GM12875 (cell line): ENCODE measurements around the gene ZNF783.
"Not testable (repeated sequence)": the region's sequence is repeated elsewhere in the genome, so short reads cannot be mapped to it uniquely, and the experiment has no call there.

Experiments
- H3K4me3 ChIP-seq: one replicate; pipeline ENCODE4 v1.5.1; 2011; ENCODE audit warnings: low read depth, low read length, control low read depth
- TF ChIP-seq, protein P1 (sequence below): IDR thresholded peaks from 2 replicates; pipeline ENCODE4 v1.5.1; 2011; ENCODE audit warnings: low read depth, mild to moderate bottlenecking, control low read depth, inconsistent platforms, low read length, moderate library complexity, borderline replicate concordance; ENCODE audit not compliant: insufficient read depth

Gene ZNF783

DNA sequence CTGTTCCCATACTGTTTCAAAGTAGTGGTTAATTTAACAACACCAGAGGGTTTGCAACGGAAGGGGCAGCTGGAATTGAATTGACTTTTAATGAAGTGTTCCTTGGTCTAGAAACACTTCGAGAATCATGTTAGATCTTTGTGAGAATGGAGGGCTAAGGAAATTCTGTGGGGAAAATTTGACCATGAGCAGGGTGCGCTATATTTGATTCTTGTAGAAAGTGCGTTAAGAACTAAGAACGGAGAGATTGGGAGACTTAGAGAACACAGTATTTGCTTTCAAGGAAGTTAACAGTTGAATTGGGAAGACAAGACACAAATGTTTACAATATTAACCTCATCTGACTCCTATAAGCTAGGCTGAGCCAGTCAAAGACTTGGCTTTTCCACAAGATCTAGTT is 21.4 kb upstream of the ZNF783 start:
- TF ChIP-seq, protein P1, sequence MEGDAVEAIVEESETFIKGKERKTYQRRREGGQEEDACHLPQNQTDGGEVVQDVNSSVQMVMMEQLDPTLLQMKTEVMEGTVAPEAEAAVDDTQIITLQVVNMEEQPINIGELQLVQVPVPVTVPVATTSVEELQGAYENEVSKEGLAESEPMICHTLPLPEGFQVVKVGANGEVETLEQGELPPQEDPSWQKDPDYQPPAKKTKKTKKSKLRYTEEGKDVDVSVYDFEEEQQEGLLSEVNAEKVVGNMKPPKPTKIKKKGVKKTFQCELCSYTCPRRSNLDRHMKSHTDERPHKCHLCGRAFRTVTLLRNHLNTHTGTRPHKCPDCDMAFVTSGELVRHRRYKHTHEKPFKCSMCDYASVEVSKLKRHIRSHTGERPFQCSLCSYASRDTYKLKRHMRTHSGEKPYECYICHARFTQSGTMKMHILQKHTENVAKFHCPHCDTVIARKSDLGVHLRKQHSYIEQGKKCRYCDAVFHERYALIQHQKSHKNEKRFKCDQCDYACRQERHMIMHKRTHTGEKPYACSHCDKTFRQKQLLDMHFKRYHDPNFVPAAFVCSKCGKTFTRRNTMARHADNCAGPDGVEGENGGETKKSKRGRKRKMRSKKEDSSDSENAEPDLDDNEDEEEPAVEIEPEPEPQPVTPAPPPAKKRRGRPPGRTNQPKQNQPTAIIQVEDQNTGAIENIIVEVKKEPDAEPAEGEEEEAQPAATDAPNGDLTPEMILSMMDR: no peak
- H3K4me3 ChIP-seq: no peak overlapping the region

DNA sequence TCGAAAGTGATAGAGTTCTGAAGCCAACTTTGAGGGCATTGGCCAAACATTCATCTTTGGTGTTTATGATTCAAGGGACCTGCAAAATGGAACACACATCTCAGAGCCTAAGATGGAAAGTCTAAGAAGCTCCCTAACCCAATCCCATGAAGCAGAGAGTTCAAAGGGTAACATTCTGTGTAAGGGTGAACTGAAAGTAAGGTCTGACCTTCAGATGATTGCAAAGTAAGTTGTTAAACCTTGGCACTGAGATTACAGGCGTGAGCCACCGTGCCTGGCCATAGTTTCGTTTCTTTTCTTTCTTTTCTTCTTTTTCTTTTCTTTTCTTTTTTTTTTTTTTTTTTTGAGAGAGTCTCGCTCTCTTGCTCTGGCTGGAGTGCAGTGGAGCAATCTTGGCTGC is 20.3 kb upstream of the ZNF783 start:
- no peak overlapping the region for H3K4me3 ChIP-seq
- TF ChIP-seq, protein P1: no peak

DNA sequence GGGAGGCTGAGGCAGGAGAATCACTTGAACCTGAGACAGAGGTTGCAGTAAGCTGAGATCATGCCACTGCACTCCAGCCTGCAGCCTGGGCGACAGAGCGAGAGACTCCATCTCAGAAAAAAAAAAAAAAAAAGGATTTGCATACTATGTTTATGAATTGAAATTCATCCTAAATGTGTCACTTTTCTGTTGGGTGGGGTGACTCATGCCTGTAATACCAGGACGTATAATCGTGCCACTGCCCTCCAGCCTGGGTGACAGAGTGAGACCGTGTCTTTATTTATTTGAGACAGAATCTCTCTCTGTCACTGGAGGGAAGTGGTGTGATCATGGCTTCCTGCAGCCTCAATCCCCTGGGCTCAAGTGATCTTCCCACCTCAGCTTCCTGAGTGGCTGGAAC is 16.8 kb upstream of the ZNF783 start:
- no peak overlapping the region for H3K4me3 ChIP-seq
- TF ChIP-seq, protein P1: no peak

DNA sequence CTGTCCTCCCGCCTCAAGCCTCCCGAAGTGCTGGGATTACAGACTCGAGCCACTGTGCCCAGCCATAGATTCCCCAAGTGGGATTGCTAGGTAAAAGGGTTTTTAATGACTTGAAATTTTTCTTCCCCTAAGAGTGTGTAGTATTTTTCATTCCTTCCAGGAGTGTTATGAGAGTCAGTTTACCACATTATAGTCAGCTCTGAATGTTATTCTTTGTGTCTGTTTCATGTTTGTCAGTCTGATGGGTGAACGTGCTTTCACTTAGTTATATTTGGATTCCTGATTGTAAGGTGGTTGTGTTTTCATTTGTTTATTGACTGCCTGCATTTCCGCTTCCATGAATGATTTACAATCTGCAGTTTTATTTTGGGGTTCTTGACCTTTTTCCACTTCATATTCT is 16.3 kb upstream of the ZNF783 start:
- H3K4me3 ChIP-seq: no peak overlapping the region
- TF ChIP-seq, protein P1: no peak

DNA sequence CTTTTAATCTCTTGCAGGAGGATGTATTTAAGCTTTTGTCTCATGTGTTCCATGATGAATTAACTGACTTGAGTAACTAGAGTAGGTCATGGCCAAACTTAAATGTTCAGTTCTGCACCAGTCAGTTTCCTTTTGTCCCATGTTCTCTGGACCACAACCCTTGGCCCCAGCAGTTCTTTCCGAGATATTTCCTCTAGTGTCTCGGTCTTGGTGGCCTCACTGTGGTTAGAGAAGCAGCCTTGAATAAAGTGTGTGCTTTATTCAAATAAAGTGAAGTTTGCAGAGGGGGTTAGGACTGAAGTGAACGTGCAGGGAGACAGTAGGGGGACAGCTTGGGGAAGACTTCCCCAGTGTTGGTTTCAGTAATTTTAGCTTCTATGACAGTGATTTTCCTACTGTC is 13.2 kb upstream of the ZNF783 start:
- H3K4me3 ChIP-seq: no peak overlapping the region
- TF ChIP-seq, protein P1: no peak

DNA sequence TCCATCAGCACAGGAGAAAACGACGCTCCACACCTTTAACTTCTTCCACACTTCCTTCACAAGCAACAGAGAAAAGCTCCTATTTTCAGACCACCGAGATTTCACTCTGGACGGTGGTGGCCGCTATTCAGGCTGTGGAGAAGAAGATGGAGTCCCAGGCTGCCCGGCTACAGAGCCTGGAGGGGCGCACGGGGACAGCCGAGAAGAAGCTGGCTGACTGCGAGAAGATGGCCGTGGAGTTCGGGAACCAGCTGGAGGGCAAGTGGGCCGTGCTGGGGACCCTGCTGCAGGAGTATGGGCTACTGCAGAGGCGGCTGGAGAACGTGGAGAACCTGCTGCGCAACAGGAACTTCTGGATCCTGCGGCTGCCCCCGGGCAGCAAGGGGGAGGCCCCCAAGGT is 11.8 kb upstream of the ZNF783 start:
- not testable (repeated sequence) for H3K4me3 ChIP-seq

DNA sequence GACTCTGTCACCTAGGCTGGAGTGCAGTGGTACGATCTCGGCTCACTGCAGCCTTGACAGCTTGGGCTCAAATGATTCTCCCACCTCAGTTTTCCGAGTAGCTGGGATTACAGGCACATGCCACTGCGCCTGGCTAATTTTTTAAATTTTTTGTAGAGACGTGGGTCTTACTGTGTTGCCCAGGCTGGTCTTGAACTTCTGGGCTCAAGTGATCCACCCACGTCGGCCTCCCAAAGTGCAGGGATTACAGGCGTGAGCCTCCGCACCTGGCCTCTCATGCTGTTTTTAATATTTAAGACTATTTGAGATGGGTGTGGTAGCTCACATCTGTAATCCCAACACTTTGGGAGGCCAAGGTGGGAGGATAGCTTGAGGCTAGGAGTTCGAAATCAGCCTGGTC is 10.5 kb upstream of the ZNF783 start:
- H3K4me3 ChIP-seq: not testable (repeated sequence)

DNA sequence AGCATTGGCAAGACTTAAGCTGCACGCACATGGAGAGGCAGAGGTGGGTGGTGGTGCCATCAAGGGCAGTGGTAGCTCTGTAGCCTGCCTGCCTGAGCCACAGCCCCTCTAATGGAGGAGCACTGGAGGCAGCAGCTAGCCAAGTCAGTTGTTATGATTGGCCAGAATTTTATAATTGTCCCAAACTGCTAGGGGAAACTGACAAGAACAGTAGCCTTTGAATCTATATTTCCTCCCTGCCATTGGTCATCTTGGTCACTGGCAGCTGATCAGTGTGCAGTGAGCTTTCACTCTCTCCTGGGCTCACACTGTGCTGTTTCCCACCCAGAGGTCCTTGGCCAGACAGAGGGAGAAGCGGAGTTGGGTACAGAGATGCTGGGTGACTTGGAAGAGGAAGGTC is 9.6 kb upstream of the ZNF783 start:
- H3K4me3 ChIP-seq: no peak overlapping the region
- TF ChIP-seq, protein P1: no peak

DNA sequence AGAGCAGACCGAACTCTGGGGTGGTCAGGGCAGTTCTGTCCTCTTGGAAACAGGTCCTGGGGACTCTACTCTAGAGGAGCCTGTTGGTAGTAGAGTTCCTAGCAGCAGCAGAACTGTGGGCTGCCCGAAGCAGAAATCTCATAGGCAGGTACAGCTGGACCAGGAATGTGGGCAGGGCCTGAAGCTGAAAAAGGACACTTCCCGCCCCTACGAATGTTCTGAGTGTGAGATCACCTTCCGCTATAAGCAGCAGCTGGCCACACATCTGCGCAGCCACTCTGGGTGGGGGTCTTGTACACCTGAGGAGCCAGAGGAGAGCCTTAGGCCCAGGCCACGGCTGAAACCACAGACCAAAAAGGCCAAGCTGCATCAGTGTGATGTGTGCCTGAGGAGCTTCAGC is 8.3 kb upstream of the ZNF783 start:
- H3K4me3 ChIP-seq: no peak overlapping the region
- TF ChIP-seq, protein P1: no peak
